Measurements from ENCODE around the gene PDRG1. TPM values are rescaled to one million over a fixed set of nuclear protein-coding genes. Genes with fewer than 3 reads are reported as not detected.

PDRG1 gene
- total and polyA plus RNA-seq, 2 donors (not counting 3 experiments of a cell fraction or from before 2014, with no cell fraction given) = 14.6 to 17.0 TPM

DNA sequence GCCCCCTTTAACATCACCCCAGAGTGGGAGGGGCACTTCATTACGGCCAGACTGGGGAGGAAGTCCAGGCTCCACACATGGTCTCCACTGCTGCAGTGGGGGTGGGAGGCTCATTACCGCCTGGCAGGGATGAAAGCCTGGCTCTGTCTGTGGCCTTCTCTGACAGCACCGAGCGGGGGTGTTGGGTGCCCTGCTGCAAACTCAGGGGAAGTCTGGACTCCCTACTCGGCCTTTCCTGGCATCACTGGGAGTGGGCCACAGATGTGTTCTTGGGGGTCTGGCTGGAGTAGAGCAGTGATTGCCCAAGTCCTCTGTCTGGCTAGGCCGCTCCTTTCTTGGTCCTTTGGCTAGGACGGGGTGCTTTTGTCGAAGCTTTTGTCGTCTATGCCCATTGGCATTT, 54.3 kb downstream of the PDRG1 start:
- H2AFZ ChIP-seq (ENCODE audit: low read depth, low read length) = no peak overlapping the region
- no TSS peak for BruUV-seq (replicated peaks)
- no peak overlapping the region for H3K4me3 ChIP-seq (replicated peaks in 1 of 3; ENCODE audit: insufficient read depth in 1 of 3, low read depth in 1 of 3, low read length in 3 of 3)
- ChIA-PET CTCF (interaction anchor here (1.0 kb wide), 1 partner anchor 18 kb away, joined by 3 read pairs; no protein-coding TSS in a partner anchor), POLR2A (no interaction called here)
- no peak overlapping the region for H3K4me2 ChIP-seq (ENCODE audit: insufficient read depth, low read length)
- no peaks in the 10 kb centered on the region for H3K4me1 ChIP-seq (ENCODE audit: control insufficient read depth, extremely low read depth, insufficient read depth, low read length)
- no peak overlapping the region for H3K27ac ChIP-seq (ENCODE audit: insufficient read depth, low read depth, low read length)
- no peaks in the 10 kb centered on the region for H3K36me3 ChIP-seq (ENCODE audit: control insufficient read depth in 2 of 2, extremely low read depth in 1 of 2, insufficient read depth in 2 of 2, low read length in 2 of 2)
- no peaks in the 10 kb centered on the region for H3K79me2 ChIP-seq (ENCODE audit: control insufficient read depth, insufficient read depth, low read length)
- H4K20me1 ChIP-seq (replicated peaks; ENCODE audit: control insufficient read depth, extremely low read depth, insufficient read depth, low read length) = no peaks in the 10 kb centered on the region
- DNase-seq (ENCODE audit: low read depth, low spot score) (no peak), FAIRE-seq (no peak)
- TF ChIP-seq MYC (IDR thresholded peaks at IDR 0.05; ENCODE audit: low read depth, low read length) (no peak), POLR2AphosphoS5 (IDR thresholded peaks at IDR 0.05; ENCODE audit: insufficient read depth, low read depth, low read length) (no peak), GATA2 (IDR thresholded peaks at IDR 0.05; ENCODE audit: insufficient read depth, insufficient read length, low read depth, low read length) (no peak), FOS (IDR thresholded peaks at IDR 0.05; ENCODE audit: borderline replicate concordance, insufficient read depth, low read length) (no peak), EZH2 (IDR thresholded peaks at IDR 0.05; ENCODE audit: borderline replicate concordance, low read depth, low read length, severe bottlenecking) (no peak)
- TF ChIP-seq, protein P1, sequence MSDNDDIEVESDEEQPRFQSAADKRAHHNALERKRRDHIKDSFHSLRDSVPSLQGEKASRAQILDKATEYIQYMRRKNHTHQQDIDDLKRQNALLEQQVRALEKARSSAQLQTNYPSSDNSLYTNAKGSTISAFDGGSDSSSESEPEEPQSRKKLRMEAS (IDR thresholded peaks at IDR 0.05; ENCODE audit: insufficient read depth, insufficient read length) = no peak
- TF ChIP-seq, protein P2, sequence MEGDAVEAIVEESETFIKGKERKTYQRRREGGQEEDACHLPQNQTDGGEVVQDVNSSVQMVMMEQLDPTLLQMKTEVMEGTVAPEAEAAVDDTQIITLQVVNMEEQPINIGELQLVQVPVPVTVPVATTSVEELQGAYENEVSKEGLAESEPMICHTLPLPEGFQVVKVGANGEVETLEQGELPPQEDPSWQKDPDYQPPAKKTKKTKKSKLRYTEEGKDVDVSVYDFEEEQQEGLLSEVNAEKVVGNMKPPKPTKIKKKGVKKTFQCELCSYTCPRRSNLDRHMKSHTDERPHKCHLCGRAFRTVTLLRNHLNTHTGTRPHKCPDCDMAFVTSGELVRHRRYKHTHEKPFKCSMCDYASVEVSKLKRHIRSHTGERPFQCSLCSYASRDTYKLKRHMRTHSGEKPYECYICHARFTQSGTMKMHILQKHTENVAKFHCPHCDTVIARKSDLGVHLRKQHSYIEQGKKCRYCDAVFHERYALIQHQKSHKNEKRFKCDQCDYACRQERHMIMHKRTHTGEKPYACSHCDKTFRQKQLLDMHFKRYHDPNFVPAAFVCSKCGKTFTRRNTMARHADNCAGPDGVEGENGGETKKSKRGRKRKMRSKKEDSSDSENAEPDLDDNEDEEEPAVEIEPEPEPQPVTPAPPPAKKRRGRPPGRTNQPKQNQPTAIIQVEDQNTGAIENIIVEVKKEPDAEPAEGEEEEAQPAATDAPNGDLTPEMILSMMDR (IDR thresholded peaks at IDR 0.05; ENCODE audit: extremely low read depth in 1 of 2, insufficient read depth in 1 of 2, low read depth in 1 of 2, low read length in 2 of 2) = no peak
- H3K9me1 ChIP-seq (replicated peaks; ENCODE audit: control insufficient read depth, extremely low read depth, insufficient read depth, low read length) = no peaks in the 10 kb centered on the region
- dilution Hi-C loops (cut with MboI; ENCODE audit: extremely low pct_ligation_motif_present, low sequenced_read_pairs) = no loop called here
- no peaks in the 10 kb centered on the region for H3K9me3 ChIP-seq (replicated peaks; ENCODE audit: control insufficient read depth, insufficient read depth, low read length)
- peaks cover 2 to 8% of the 10 kb centered on the region in 2 experiments for H3K27me3 ChIP-seq (ENCODE audit: control insufficient read depth in 2 of 2, insufficient read depth in 2 of 2, low read length in 2 of 2)
- H3K9ac ChIP-seq (replicated peaks; ENCODE audit: extremely low read depth, insufficient read depth, low read length) = no peak overlapping the region
- intact Hi-C loops (cut with micrococcal nuclease) = no loop called here
